GM21737 (cell line): ENCODE results near the gene GALNS.
A peak's percentile ranks its signal among the peaks of the same experiment; 100 is the strongest.
"Not testable (repeated sequence)": the region's sequence is repeated elsewhere in the genome, so short reads cannot be mapped to it uniquely, and the experiment has no call there.

Experiments used
- ATAC-seq: cut with Tn5 transposase; IDR thresholded peaks from one replicate; pipeline ENCODE4 v1.9.1; 2021; ENCODE audit warnings: mild to moderate bottlenecking, moderate library complexity; ENCODE audit not compliant: unreplicated experiment

The GALNS gene

DNA sequence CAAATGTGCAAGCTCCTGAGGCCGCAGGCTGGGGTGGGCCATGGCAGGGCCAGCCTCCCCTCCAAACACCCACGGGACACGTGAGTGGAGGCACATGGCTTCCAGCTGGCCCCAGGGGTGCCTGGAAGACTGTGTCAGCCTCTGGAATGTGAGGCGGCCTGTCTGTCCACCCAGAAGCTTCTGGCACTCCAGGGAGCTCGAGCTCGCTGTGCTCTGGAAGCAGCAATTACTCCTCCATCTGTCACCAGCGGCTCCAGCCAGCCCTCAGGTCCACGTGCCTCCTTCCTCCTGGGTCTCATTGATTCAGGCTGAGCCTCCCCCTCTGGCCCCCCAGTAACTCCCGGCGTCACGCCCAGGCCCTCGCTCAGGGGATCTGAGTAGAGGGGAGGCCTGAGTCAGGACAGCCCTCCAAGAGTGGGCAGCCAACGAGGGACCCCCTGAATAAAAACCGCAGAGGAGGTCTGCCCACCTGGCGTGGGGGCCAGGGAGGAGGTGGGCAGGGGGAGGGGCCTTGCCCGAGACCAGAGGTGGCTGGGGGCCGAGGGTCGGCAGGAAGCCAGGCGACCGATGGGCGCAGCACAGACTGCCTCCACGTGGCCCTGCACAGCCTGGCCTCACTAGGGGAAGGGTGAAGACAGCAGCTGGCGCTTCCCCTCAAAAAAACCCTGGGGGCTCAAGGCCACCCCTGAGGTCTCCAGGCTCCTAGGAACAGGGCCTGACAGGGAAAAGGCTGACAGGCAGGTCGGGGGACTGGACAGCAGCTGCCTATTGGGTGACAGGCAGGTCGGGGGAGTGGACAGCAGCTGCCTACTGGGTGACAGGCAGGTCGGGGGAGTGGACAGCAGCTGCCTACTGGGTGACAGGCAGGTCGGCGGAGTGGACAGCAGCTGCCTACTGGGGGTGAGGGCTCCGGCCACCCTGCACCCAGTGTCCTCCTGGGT is 83.6 kb downstream of the GALNS start:
- no peak for ATAC-seq

DNA sequence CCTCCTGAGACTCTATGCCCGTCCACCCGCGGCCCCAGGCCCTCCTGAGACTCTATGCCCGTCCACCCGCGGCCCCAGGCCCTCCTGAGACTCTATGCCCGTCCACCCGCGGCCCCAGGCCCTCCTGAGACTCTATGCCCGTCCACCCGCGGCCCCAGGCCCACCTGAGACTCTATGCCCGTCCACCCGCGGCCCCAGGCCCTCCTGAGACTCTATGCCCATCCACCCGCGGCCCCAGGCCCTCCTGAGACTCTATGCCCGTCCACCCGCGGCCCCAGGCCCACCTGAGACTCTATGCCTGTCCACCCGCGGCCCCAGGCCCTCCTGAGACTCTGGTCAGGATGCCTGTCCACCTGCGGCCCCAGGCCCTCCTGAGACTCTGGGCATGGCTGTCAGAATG is 85.0 kb downstream of the GALNS start:
- ATAC-seq: not testable (repeated sequence)

DNA sequence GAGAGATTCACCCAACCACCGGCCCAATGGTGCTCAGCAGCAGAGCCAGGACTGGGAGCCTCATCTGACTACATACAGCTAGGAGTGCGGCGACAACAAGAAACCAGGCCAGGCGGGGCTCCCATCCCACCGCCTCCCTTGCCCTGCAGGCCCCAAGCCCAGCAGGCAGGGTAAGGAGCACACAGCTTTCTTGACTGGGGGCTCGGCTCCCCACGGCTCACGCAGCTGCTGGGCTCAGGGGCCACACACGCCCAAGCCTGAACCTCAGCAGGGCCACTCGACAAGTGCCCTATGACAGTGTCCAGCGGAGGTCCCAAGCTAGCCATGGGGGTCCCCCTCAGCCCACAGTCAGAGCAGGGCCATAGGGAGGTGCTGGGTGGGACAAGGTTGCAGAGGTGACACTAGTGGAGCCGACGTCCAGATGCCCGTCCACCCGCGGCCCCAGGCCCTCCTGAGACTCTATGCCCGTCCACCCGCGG is 85.4 kb downstream of the GALNS start:
- no peak for ATAC-seq

GRCh38 chr16:88770461-88771293 is 86.1 kb downstream of the GALNS start:
- ATAC-seq: peak; percentile 51

- no peak for ATAC-seq
Measured at GRCh38 chr16:88769617-88770460, 86.9 kb downstream of the GALNS start.

GRCh38 chr16:88768071-88768783 is 88.5 kb downstream of the GALNS start:
- ATAC-seq: no peak

- ATAC-seq: no peak
Measured at GRCh38 chr16:88767546-88768070, 89.1 kb downstream of the GALNS start.

DNA sequence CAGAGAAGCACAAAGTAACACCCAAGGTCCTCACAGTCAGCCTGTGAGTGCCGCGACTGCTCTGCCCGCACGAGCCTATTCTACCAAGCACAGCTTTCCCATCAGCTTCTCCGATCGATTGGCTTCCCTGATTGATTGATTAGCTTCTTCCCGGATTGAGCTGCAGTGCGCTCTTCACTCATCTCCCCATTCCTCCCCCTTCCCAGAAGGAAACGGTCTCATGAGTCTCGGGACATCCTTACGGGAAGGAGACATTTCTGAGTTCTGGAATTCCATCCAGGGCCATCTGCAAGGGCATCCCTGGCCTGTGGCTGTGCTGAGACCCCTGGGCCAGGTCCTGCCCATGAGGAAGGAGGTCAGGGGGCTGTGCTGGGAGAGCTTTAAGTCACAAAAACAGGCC is 89.8 kb downstream of the GALNS start:
- ATAC-seq: no peak

DNA sequence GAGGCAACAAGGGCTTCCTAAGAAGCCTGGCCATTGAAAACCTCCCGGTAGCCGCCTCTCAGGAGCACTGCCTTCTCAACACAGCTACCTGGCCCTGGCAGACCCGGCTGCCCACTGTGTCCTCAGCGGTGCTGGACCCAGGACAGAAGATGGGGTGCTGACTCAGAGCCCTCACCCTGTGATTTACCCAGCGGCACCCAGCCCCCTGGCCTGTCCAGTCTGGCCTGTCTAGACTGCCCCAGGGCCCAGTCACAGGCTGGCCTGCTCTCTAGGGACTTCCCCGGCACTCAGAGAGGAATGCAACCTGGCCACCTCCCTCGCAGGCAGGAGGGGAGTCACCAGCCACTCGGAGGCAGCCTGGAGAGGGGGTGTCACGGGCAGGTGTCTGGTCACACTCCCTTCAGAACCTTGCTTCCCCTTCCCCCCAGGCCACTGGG is 91.8 kb downstream of the GALNS start:
- ATAC-seq: no peak

DNA sequence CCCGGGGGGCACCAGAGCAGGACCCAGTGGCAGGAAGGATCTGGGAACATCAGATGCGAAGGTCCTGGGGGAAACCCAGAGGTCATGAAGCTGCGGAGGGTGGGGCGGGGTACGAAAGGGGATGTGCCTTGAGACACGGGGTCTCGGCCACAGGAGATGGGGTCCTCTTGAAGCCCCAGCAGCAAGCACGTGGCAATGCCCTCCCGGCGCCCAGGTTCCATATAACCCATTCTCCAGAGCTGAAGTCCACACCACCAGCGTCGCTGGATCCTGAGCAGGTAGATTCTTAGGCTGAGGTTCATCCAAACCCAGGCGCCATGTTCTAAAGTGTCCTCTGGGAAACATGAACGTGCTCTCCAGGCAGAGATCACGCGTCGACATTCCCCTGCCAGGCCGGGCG is 92.7 kb downstream of the GALNS start:
- no peak for ATAC-seq
